Tibial artery (tissue), 4 donors: ENCODE results near the gene PCNT.

ENCODE experiments used
- DNase-seq, 2 donors: peaks; one replicate each; pipeline ENCODE4 v3.0.0-alpha.2; 2019
- H3K27ac ChIP-seq, 2 donors: fragments of 200-600 bp; sonication (generic) in 1 of 2; 1 replicate in 1 of 2; 2 replicates in 1 of 2; pipeline ENCODE4 v1.5.1; 2018 to 2019; ENCODE audit warnings: mild to moderate bottlenecking in 1 of 2
- H3K27me3 ChIP-seq, 2 donors: fragments of 200-600 bp; sonication (generic) in 1 of 2; one replicate each; pipeline versions ENCODE4 v1.5.1 to v1.6.0; 2016 to 2019
- H3K36me3 ChIP-seq, 3 donors: fragments of 200-600 bp; sonication (generic) in 2 of 3; one replicate each; pipeline ENCODE4 v1.5.1; 2016 to 2019; ENCODE audit warnings: mild to moderate bottlenecking in 2 of 3
- H3K4me1 ChIP-seq, 4 donors: fragments of 200-600 bp; sonication (generic) in 2 of 4; 1 replicate in 3 of 4; 2 replicates in 1 of 4; pipeline ENCODE4 v1.5.1; 2016 to 2019
- H3K4me3 ChIP-seq, 2 donors: fragments of 200-600 bp; sonication (generic) in 1 of 2; 1 replicate in 1 of 2; 2 replicates in 1 of 2; pipeline ENCODE4 v1.5.1; 2018 to 2019; ENCODE audit warnings: mild to moderate bottlenecking in 2 of 2
- H3K9me3 ChIP-seq, 3 donors: fragments of 200-600 bp; sonication (generic) in 1 of 3; one replicate each; pipeline ENCODE4 v1.5.1; 2016 to 2019
- intact Hi-C: fragments of 100-400 bp; cut with DNase I; formaldehyde crosslinking; loops from one replicate; pipeline ENCODE4 v1.15.0; 2023; ENCODE audit warnings: low total_unique reads
- TF ChIP-seq, protein P1 (sequence below), 2 experiments: fragments of 200-600 bp in 1 of 2; fragments of 450-650 bp in 1 of 2; IDR thresholded peaks; one replicate each; pipeline ENCODE4 v1.5.1; 2017 to 2019; ENCODE audit warnings: antibody characterized with exemption in 2 of 2, mild to moderate bottlenecking in 1 of 2, moderate library complexity in 1 of 2

PCNT gene

DNA sequence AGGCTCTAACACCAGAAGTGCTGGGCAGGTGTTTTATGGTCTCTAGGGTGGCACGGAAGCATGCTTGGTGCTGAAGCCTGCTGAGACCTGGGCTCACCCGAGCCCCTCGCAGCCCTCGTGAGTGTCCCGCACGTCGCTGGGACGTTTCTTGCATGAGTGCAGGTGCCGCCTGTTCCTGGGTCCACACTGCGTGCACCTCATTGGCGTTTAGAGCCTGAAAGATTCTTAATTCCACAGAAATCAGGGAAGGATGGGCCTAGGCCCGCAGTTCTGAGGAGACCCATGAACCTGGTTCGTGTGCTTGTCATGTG lies 91.0 kb downstream of the PCNT start:
- TF ChIP-seq, protein P1, sequence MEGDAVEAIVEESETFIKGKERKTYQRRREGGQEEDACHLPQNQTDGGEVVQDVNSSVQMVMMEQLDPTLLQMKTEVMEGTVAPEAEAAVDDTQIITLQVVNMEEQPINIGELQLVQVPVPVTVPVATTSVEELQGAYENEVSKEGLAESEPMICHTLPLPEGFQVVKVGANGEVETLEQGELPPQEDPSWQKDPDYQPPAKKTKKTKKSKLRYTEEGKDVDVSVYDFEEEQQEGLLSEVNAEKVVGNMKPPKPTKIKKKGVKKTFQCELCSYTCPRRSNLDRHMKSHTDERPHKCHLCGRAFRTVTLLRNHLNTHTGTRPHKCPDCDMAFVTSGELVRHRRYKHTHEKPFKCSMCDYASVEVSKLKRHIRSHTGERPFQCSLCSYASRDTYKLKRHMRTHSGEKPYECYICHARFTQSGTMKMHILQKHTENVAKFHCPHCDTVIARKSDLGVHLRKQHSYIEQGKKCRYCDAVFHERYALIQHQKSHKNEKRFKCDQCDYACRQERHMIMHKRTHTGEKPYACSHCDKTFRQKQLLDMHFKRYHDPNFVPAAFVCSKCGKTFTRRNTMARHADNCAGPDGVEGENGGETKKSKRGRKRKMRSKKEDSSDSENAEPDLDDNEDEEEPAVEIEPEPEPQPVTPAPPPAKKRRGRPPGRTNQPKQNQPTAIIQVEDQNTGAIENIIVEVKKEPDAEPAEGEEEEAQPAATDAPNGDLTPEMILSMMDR (IDR thresholded peaks at IDR 0.05), result no peak
- Histone ChIP-seq H3K4me3 (no peak overlapping the region), H3K4me1 (no peaks in the 10 kb centered on the region), H3K9me3 (no peaks in the 10 kb centered on the region), H3K36me3 (peaks cover 43 to 86% (median 47%) of the 10 kb centered on the region in 3 donors), H3K27me3 (no peaks in the 10 kb centered on the region), H3K27ac (no peak overlapping the region)
- intact Hi-C loops, result no loop called here
- no peak for DNase-seq

DNA sequence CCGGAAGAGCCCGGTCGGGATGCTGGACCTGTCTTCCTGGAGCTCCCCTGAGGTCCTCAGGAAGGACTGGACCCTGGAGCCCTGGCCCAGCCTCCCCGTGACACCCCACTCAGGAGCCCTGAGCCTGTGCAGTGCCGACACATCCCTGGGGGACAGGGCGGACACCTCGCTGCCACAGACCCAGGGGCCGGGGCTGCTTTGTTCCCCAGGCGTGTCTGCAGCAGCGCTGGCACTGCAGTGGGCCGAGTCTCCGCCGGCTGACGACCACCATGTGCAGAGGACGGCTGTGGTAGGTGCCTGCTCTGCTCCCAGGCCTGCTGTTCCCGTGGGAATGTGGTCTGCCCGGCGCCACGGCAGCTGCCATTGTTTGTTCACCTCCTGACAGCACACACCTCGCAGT lies 92.6 kb downstream of the PCNT start:
- intact Hi-C loops, result no loop called here
- no peak for DNase-seq
- Histone ChIP-seq H3K27me3 (no peaks in the 10 kb centered on the region), H3K9me3 (no peaks in the 10 kb centered on the region), H3K36me3 (peaks cover 30 to 86% (median 44%) of the 10 kb centered on the region in 3 donors), H3K4me1 (no peaks in the 10 kb centered on the region), H3K27ac (no peak overlapping the region), H3K4me3 (no peak overlapping the region)
- TF ChIP-seq, protein P1 (IDR thresholded peaks at IDR 0.05), result no peak

GRCh38 chr21:46418265-46418946 lies 94.5 kb downstream of the PCNT start:
- Histone ChIP-seq H3K4me1 (no peaks in the 10 kb centered on the region), H3K4me3 (no peak overlapping the region), H3K27me3 (no peaks in the 10 kb centered on the region), H3K36me3 (peaks cover 26 to 89% (median 43%) of the 10 kb centered on the region in 3 donors), H3K9me3 (no peaks in the 10 kb centered on the region), H3K27ac (no peak overlapping the region)
- intact Hi-C loops, result no loop called here
- TF ChIP-seq, protein P1 (IDR thresholded peaks at IDR 0.05), result no peak
- no peak for DNase-seq

DNA sequence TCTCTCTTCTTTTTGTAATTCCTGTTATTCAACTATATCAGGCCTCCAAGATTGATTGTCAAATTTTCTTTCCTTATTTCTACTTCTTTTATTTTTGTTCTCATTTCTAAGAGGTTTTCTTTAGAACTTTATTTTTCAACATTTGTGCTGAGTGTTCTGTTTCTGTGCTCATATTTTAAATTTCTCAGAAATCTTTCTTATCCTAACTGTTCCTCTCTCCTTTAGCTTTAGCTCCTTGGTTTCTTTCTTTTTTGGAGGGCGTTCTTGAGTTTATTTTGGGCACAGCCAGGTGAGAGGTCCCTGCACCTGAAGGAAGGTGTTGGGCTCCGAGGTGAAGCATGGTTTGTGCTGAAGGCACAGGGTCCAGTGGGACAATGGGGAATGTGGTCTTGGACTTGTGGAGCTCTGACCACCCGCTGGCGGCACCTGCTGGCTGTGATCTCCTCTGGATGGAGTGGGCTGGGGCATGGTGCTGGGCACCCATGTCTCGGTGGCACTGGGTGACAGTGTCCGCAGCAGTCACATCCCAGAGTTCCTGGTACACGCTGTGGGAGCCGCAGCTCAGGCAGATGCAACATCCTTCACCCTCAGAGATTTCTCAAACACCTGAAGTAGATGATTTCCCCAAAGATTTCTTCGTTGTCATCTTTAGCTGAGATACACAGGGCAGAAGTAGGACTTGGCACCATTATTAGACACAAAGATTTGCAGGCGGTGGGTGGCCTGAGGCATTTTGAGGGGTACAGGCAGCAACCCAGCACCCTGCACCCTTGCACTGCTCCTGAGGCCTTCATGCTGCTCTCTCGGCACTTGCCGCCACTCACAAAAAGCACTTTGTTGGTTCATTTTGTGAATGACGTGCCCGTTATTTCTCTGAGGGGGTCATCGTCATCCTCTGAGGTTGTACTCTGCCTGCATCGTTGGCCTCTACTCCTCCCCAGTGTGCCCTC lies 96.6 kb downstream of the PCNT start:
- Histone ChIP-seq H3K4me1 (no peaks in the 10 kb centered on the region), H3K27me3 (no peaks in the 10 kb centered on the region), H3K36me3 (peaks cover 26 to 87% (median 50%) of the 10 kb centered on the region in 3 donors), H3K27ac (no peak overlapping the region), H3K4me3 (no peak overlapping the region), H3K9me3 (no peaks in the 10 kb centered on the region)
- intact Hi-C loops, result no loop called here
- DNase-seq, result no peak
- TF ChIP-seq, protein P1 (IDR thresholded peaks at IDR 0.05), result no peak

DNA sequence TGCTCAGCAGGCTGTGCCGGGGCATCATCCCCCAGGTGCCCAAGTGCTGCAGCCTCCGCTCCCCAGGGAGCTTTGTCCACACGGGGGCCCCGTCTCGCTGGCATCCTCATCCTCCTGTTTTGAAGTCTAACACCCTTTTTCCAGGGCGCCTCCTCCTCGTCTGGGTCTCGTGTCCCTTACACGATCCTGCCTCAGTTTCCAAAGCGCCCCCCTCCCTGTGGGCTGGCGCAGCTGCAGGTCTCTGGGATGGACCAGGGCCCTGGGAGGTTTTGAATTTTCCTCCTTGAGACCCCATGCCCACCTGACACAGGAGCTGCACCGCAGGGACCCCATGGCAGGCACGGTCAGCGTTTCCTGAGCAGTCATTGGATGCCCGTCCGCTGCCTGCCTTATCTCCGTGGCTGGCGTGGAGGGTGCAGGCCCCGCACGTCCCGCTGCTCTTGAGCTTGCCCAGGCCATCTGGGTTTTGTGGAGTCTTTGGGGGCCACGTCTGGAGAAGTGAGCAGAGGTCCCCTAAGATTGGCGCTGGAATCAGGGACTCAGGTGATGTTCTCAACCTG lies 97.3 kb downstream of the PCNT start:
- H3K4me1 ChIP-seq, result no peaks in the 10 kb centered on the region
- no peaks in the 10 kb centered on the region for H3K9me3 ChIP-seq
- TF ChIP-seq, protein P1 (IDR thresholded peaks at IDR 0.05), result no peak
- no peak for DNase-seq
- peaks cover 24 to 87% (median 52%) of the 10 kb centered on the region in 3 donors for H3K36me3 ChIP-seq
- H3K27me3 ChIP-seq, result no peaks in the 10 kb centered on the region
- no peak overlapping the region for H3K4me3 ChIP-seq
- intact Hi-C loops, result no loop called here
- no peak overlapping the region for H3K27ac ChIP-seq
